K562 (cell line): ENCODE data around the gene COL1A1. TPM values are rescaled to one million over a fixed set of nuclear protein-coding genes. Genes with fewer than 3 reads are reported as not detected.

Source experiments
- ATAC-seq: fragments of 200-7000 bp; cut with Tn5 transposase; 3 replicates; pipeline ENCODE4 v1.9.1; 2020; ENCODE audit warnings: moderate library complexity
- BruUV-seq: library from RNA; stranded (reverse); fragments of 400-500 nt; replicated peaks from 2 replicates; lab custom pipeline; 2021; lab: Mats Ljungman, UMichigan
- CTCF ChIA-PET: fragments of 300-600 bp; formaldehyde crosslinking; extraction: SDS; loops from one replicate; lab custom pipeline; 2021; ENCODE audit warnings: low intra/inter-chr PET ratio; lab: Yijun Ruan, JAX
- POLR2A ChIA-PET: fragments of 300-600, 350-650 bp; sonication (Branson Sonifier 250); formaldehyde crosslinking; extraction: SDS; loops from one replicate; lab custom pipeline; 2021; ENCODE audit warnings: antibody characterized with exemption, inconsistent platforms; lab: Yijun Ruan, JAX
- DNase-seq, 4 experiments: peaks; one replicate each; pipeline versions ENCODE4 v3.0.0 to v3.0.0-alpha.2; 2011 to 2018; ENCODE audit warnings: low spot score in 3 of 4, mixed read lengths in 3 of 4; ENCODE audit errors: extremely low read depth in 1 of 4
- FAIRE-seq: peaks from 2 replicates; lab custom pipeline; 2011; peaks lifted over from hg19 to GRCh38; lab: Jason Lieb, UNC
- H2AFZ ChIP-seq: 2 replicates; pipeline ENCODE4 v1.6.0; 2011; ENCODE audit warnings: low read depth, low read length, control low read depth, inconsistent platforms
- H3K27ac ChIP-seq: fragments of 200-600 bp; 3 replicates; pipeline ENCODE4 v1.8.0; 2011; ENCODE audit warnings: low read depth, mild to moderate bottlenecking, control low read depth, inconsistent platforms, low read length, moderate library complexity, mixed read lengths; ENCODE audit errors: extremely low read depth
- H3K27me3 ChIP-seq, 2 experiments: fragments of 300-600 bp in 1 of 2; 2 replicates in 1 of 2; 3 replicates in 1 of 2; pipeline versions ENCODE4 v1.6.0 to v1.8.0; 2011; ENCODE audit warnings: inconsistent platforms in 2 of 2, low read length in 2 of 2, mild to moderate bottlenecking in 1 of 2, mixed read lengths in 1 of 2, moderate library complexity in 1 of 2; ENCODE audit not compliant: control insufficient read depth in 2 of 2, insufficient read depth in 2 of 2
- H3K36me3 ChIP-seq: fragments of 300-600 bp; 3 replicates; pipeline ENCODE4 v1.8.0; 2011; ENCODE audit warnings: mild to moderate bottlenecking, low read length, inconsistent platforms; ENCODE audit not compliant: control insufficient read depth, insufficient read depth
- H3K4me1 ChIP-seq, 2 experiments: fragments of 200-600 bp in 1 of 2; replicated peaks in 1 of 2; 2 replicates in 1 of 2; 3 replicates in 1 of 2; pipeline versions ENCODE4 v1.5.1 to v1.8.0; 2011; ENCODE audit warnings: inconsistent platforms in 2 of 2, low read length in 2 of 2, mild to moderate bottlenecking in 1 of 2, mixed read lengths in 1 of 2, moderate library complexity in 1 of 2; ENCODE audit not compliant: control insufficient read depth in 2 of 2, insufficient read depth in 2 of 2
- H3K4me2 ChIP-seq: 2 replicates; pipeline ENCODE4 v1.6.1; 2011; ENCODE audit warnings: low read length, control low read depth, inconsistent platforms, mixed read lengths; ENCODE audit not compliant: insufficient read depth
- H3K4me3 ChIP-seq: fragments of 200-600 bp; sonication (generic), shearing (Covaris generic); 2 replicates; pipeline ENCODE4 v1.5.1; 2016; ENCODE audit warnings: control low read depth, inconsistent platforms
- H3K79me2 ChIP-seq: fragments of 200-600 bp; 3 replicates; pipeline ENCODE4 v1.8.0; 2011; ENCODE audit warnings: low read length, inconsistent platforms; ENCODE audit not compliant: control insufficient read depth, insufficient read depth
- H3K9ac ChIP-seq, 2 experiments: 2 replicates each; pipeline versions ENCODE4 v1.6.0 to v1.6.1; 2011; ENCODE audit warnings: low read depth in 2 of 2, low read length in 2 of 2, control low read depth in 1 of 2, inconsistent platforms in 1 of 2, mild to moderate bottlenecking in 1 of 2, mixed read lengths in 1 of 2; ENCODE audit not compliant: insufficient read depth in 1 of 2
- H3K9me1 ChIP-seq: one replicate; pipeline ENCODE4 v1.6.0; 2011; ENCODE audit warnings: inconsistent platforms, mild to moderate bottlenecking, low read length, moderate library complexity; ENCODE audit not compliant: control insufficient read depth, insufficient read depth
- H3K9me3 ChIP-seq: replicated peaks from 2 replicates; pipeline ENCODE4 v1.5.1; 2011; ENCODE audit warnings: low read depth, low read length, inconsistent platforms; ENCODE audit not compliant: control insufficient read depth, insufficient read depth
- H4K20me1 ChIP-seq: replicated peaks from 2 replicates; pipeline ENCODE4 v1.6.1; 2011; ENCODE audit warnings: low read length, inconsistent platforms, mixed read lengths; ENCODE audit not compliant: control insufficient read depth, insufficient read depth
- DPF2 ChIP-seq: fragments of 450-650 bp; IDR thresholded peaks from 2 replicates; pipeline ENCODE4 v1.6.1; 2016
- KDM4B ChIP-seq, 2 experiments: fragments of 450-650 bp in 1 of 2; sonication (generic) in 1 of 2; IDR thresholded peaks; 2 replicates each; pipeline ENCODE4 v1.6.1; 2016 to 2017; ENCODE audit warnings: borderline replicate concordance in 2 of 2, antibody characterized with exemption in 1 of 2, low read depth in 1 of 2, mild to moderate bottlenecking in 1 of 2
- LCOR ChIP-seq: sonication (generic); formaldehyde crosslinking; IDR thresholded peaks from 2 replicates; pipeline ENCODE4 v1.8.0; 2022; ENCODE audit warnings: mild to moderate bottlenecking, missing genetic modification reagents
- MEIS2 ChIP-seq: fragments of 450-650 bp; IDR thresholded peaks from 2 replicates; pipeline ENCODE4 v1.6.1; 2014; ENCODE audit warnings: mild to moderate bottlenecking; ENCODE audit not compliant: partially characterized antibody
- NR3C1 ChIP-seq: sonication (generic); formaldehyde crosslinking; IDR thresholded peaks from 2 replicates; pipeline ENCODE4 v1.8.1; 2022; ENCODE audit warnings: missing genetic modification reagents
- PHB2 ChIP-seq: fragments of 450-650 bp; IDR thresholded peaks from 2 replicates; pipeline ENCODE4 v1.6.1; 2017; ENCODE audit warnings: low read depth
- RAD21 ChIP-seq, 2 experiments: fragments of 250-450 bp in 1 of 2; fragments of 450-650 bp in 1 of 2; sonication (Bioruptor Pico) in 1 of 2; formaldehyde crosslinking in 1 of 2; IDR thresholded peaks in 1 of 2; conservative IDR thresholded peaks in 1 of 2; 2 replicates each; pipeline versions ENCODE4 v1.4.0 to v1.8.0; 2020 to 2022; ENCODE audit warnings: mild to moderate bottlenecking in 2 of 2, moderate library complexity in 1 of 2
- RNF2 ChIP-seq: sonication (generic); IDR thresholded peaks from 2 replicates; pipeline ENCODE4 v1.6.1; 2016
- ZBTB7A ChIP-seq: IDR thresholded peaks from 2 replicates; pipeline ENCODE4 v1.6.1; 2011; ENCODE audit warnings: low read depth, mild to moderate bottlenecking, low read length, moderate library complexity, borderline replicate concordance; ENCODE audit not compliant: control insufficient read depth
- ZFP36 ChIP-seq: fragments of 150-350 bp; IDR thresholded peaks from 2 replicates; pipeline ENCODE4 v1.6.1; 2018; ENCODE audit warnings: low read length, low read depth; ENCODE audit not compliant: partially characterized antibody
- ZNF717 ChIP-seq: fragments of 250-450 bp; sonication (Bioruptor Pico); IDR thresholded peaks from 2 replicates; pipeline ENCODE4 v1.5.0; 2021
- WGBS: fragments of 100-300 bp; shearing (Covaris generic); methylation state at CpG from one replicate; pipeline ENCODE4 v1.1.6; 2016; ENCODE audit warnings: low coverage, mixed read lengths; ENCODE audit not compliant: insufficient coverage; ENCODE audit errors: missing lambda C conversion rate; 5-methylcytosine and 5-hydroxymethylcytosine counted together
- in situ Hi-C: fragments of 300-500 bp; cut with MboI; formaldehyde crosslinking; loops from 4 replicates; pipeline ENCODE4 v1.15.0; 2018; ENCODE audit warnings: inconsistent platforms, mixed read lengths
- intact Hi-C: fragments of 100-400 bp; cut with micrococcal nuclease; formaldehyde crosslinking; loops from 2 replicates; pipeline ENCODE4 v1.14.2; 2022
- polyA plus RNA-seq, 8 experiments: library from polyadenylated mRNA; depleted of rRNA in 4 of 8; stranded (reverse) in 5 of 8; unstranded in 3 of 8; fragments of >200 nt; fragmentation: Nextera tagmentation in 2 of 8; fragmentation: Illumina TruSeq in 1 of 8; extraction: Ambion mirVana in 2 of 8; extraction: Trizol in 1 of 8; gene quantifications; 2 replicates each; pipeline versions ENCODE4 v1.2.1 to v1.2.3, GENCODE V29; 2011 to 2014; ENCODE audit warnings: inconsistent platforms in 1 of 8, missing spikeins in 1 of 8
- total RNA-seq, 7 experiments: library from RNA; depleted of rRNA in 6 of 7; stranded (reverse); fragments of >200 nt in 6 of 7; fragmentation: Illumina TruSeq in 2 of 7; extraction: Trizol in 2 of 7; gene quantifications; 2 replicates each; pipeline versions ENCODE4 v1.2.1 to v1.2.3, GENCODE V29; 2011 to 2021; ENCODE audit warnings: low replicate concordance in 1 of 7
- TF ChIP-seq, protein P1 (sequence below): IDR thresholded peaks from 2 replicates; pipeline ENCODE4 v1.6.1; 2011; ENCODE audit warnings: borderline replicate concordance, low read depth, mild to moderate bottlenecking, moderate library complexity, low read length; ENCODE audit not compliant: insufficient read depth, poor library complexity, severe bottlenecking
- TF ChIP-seq, protein P2 (sequence below): fragments of 200-800 bp; sonication (Bioruptor generic); IDR thresholded peaks from 2 replicates; pipeline ENCODE4 v1.6.1; 2017; ENCODE audit warnings: missing genetic modification characterization, missing compliant biosample characterization
- TF ChIP-seq, protein P3 (sequence below): sonication (generic); formaldehyde crosslinking; IDR thresholded peaks from 2 replicates; pipeline ENCODE4 v1.8.0; 2022; ENCODE audit warnings: missing genetic modification reagents, mild to moderate bottlenecking, moderate library complexity, borderline replicate concordance
- TF ChIP-seq, protein P4 (sequence below): fragments of 450-650 bp; IDR thresholded peaks from 2 replicates; pipeline ENCODE4 v1.6.1; 2014; ENCODE audit warnings: low read depth, mild to moderate bottlenecking, moderate library complexity, borderline replicate concordance

The COL1A1 gene
- total and polyA plus RNA-seq, 9 of the 15 experiments (the other 6 are each of a cell fraction or from before 2014, with no cell fraction given), result 0.04 to 3.4 (median 0.18) TPM

GRCh38 chr17:50198026-50198669 lies 3.3 kb downstream of the COL1A1 start:
- BruUV-seq, result no TSS peak
- in situ Hi-C loops, result no loop called here
- no peak overlapping the region for H3K4me3 ChIP-seq
- 0% methylated on average over 7 of the region's 7 CpGs for WGBS
- no peak overlapping the region for H3K9ac ChIP-seq
- H3K9me1 ChIP-seq, result no peaks in the 10 kb centered on the region
- H3K36me3 ChIP-seq, result no peaks in the 10 kb centered on the region
- ATAC-seq, result no peak
- ChIA-PET POLR2A (interaction anchor here (0.6 to 0.9 kb wide), 2 partner anchors 20 to 44 kb away, joined by 3 to 4 read pairs; no protein-coding TSS in a partner anchor), CTCF (interaction anchor here (0.6 to 5.1 kb wide), 7 partner anchors 29 to 274 kb away, joined by 3 to 142 read pairs (median 5); no protein-coding TSS in a partner anchor)
- H4K20me1 ChIP-seq, result peaks cover 7% of the 10 kb centered on the region; the same call in 1 of the 2 replicates
- peaks cover 4 to 25% of the 10 kb centered on the region in 2 experiments; a peak in 3 of 5 replicates for H3K4me1 ChIP-seq
- H3K27ac ChIP-seq, result no peak overlapping the region
- no peaks in the 10 kb centered on the region for H3K9me3 ChIP-seq
- H3K79me2 ChIP-seq, result no peaks in the 10 kb centered on the region
- intact Hi-C loops, result loop anchor here (1.0 to 2.0 kb wide), 2 partner anchors 29 to 83 kb away; no protein-coding TSS in a partner anchor
- peak; percentile 81 for FAIRE-seq
- no peak overlapping the region for H2AFZ ChIP-seq
- peak; percentile 46 to 67 (median 52) for DNase-seq
- H3K4me2 ChIP-seq, result no peak overlapping the region
- H3K27me3 ChIP-seq, result peaks cover 18 to 50% of the 10 kb centered on the region in 2 experiments; a peak in 4 of 5 replicates
- TF ChIP-seq, protein P1, sequence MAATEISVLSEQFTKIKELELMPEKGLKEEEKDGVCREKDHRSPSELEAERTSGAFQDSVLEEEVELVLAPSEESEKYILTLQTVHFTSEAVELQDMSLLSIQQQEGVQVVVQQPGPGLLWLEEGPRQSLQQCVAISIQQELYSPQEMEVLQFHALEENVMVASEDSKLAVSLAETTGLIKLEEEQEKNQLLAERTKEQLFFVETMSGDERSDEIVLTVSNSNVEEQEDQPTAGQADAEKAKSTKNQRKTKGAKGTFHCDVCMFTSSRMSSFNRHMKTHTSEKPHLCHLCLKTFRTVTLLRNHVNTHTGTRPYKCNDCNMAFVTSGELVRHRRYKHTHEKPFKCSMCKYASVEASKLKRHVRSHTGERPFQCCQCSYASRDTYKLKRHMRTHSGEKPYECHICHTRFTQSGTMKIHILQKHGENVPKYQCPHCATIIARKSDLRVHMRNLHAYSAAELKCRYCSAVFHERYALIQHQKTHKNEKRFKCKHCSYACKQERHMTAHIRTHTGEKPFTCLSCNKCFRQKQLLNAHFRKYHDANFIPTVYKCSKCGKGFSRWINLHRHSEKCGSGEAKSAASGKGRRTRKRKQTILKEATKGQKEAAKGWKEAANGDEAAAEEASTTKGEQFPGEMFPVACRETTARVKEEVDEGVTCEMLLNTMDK, result peak; percentile 79
- no peak for TF ChIP-seq PHB2
- TF ChIP-seq, protein P2, sequence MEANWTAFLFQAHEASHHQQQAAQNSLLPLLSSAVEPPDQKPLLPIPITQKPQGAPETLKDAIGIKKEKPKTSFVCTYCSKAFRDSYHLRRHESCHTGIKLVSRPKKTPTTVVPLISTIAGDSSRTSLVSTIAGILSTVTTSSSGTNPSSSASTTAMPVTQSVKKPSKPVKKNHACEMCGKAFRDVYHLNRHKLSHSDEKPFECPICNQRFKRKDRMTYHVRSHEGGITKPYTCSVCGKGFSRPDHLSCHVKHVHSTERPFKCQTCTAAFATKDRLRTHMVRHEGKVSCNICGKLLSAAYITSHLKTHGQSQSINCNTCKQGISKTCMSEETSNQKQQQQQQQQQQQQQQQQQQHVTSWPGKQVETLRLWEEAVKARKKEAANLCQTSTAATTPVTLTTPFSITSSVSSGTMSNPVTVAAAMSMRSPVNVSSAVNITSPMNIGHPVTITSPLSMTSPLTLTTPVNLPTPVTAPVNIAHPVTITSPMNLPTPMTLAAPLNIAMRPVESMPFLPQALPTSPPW (CRISPR knock-in tag), result peak; percentile 38; the same call in 1 of the 2 replicates
- TF ChIP-seq NR3C1 (CRISPR knock-in tag), result no peak
- no peak for TF ChIP-seq RNF2
- TF ChIP-seq ZBTB7A, result no peak
- no peak for TF ChIP-seq MEIS2
- peak; percentile 64 to 76 for TF ChIP-seq RAD21 (CRISPR knock-in tag; conservative IDR thresholded peaks at IDR 0.05 in 1 of 2, IDR thresholded peaks at IDR 0.05 in 1 of 2)
- no peak for TF ChIP-seq KDM4B (IDR thresholded peaks at IDR 0.05; ENCODE audit: borderline replicate concordance in 2 of 2, low read depth in 1 of 2)
- no peak for TF ChIP-seq ZNF717 (CRISPR knock-in tag)
- TF ChIP-seq, protein P3, sequence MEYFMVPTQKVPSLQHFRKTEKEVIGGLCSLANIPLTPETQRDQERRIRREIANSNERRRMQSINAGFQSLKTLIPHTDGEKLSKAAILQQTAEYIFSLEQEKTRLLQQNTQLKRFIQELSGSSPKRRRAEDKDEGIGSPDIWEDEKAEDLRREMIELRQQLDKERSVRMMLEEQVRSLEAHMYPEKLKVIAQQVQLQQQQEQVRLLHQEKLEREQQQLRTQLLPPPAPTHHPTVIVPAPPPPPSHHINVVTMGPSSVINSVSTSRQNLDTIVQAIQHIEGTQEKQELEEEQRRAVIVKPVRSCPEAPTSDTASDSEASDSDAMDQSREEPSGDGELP, result peak; percentile 37; the same call in 1 of the 2 replicates
- TF ChIP-seq DPF2, result no peak
- TF ChIP-seq ZFP36, result no peak
- TF ChIP-seq, protein P4, sequence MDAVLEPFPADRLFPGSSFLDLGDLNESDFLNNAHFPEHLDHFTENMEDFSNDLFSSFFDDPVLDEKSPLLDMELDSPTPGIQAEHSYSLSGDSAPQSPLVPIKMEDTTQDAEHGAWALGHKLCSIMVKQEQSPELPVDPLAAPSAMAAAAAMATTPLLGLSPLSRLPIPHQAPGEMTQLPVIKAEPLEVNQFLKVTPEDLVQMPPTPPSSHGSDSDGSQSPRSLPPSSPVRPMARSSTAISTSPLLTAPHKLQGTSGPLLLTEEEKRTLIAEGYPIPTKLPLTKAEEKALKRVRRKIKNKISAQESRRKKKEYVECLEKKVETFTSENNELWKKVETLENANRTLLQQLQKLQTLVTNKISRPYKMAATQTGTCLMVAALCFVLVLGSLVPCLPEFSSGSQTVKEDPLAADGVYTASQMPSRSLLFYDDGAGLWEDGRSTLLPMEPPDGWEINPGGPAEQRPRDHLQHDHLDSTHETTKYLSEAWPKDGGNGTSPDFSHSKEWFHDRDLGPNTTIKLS, result no peak
- TF ChIP-seq LCOR, result no peak
